HepG2 (cell line): Measurements from ENCODE around the gene SPINDOC. TPM values are rescaled to one million over a fixed set of nuclear protein-coding genes. Genes with fewer than 3 reads are reported as not detected.

Source experiments
- HDAC1 ChIP-seq: sonication (generic); formaldehyde crosslinking; IDR thresholded peaks from 2 replicates; pipeline ENCODE4 v1.5.1; 2020; ENCODE audit warnings: mild to moderate bottlenecking, missing genetic modification reagents
- HNF4A ChIP-seq: sonication (generic); formaldehyde crosslinking; IDR thresholded peaks from 2 replicates; pipeline ENCODE4 v1.4.0; 2020; ENCODE audit warnings: missing genetic modification reagents
- MXI1 ChIP-seq: IDR thresholded peaks from 3 replicates; pipeline ENCODE4 v1.6.1; 2012; ENCODE audit warnings: low read depth, low read length, inconsistent platforms, borderline replicate concordance
- NCOA1 ChIP-seq: sonication (generic); formaldehyde crosslinking; IDR thresholded peaks from 2 replicates; pipeline ENCODE4 v1.9.0; 2021; ENCODE audit warnings: missing genetic modification reagents
- RXRA ChIP-seq: sonication (generic); formaldehyde crosslinking; IDR thresholded peaks from 2 replicates; pipeline ENCODE4 v1.5.1; 2020; ENCODE audit warnings: missing genetic modification reagents
- SP2 ChIP-seq: sonication (generic); formaldehyde crosslinking; IDR thresholded peaks from 2 replicates; pipeline ENCODE4 v1.5.1; 2020; ENCODE audit warnings: mild to moderate bottlenecking, missing genetic modification reagents
- U2AF1 ChIP-seq: fragments of 200-400 bp; formaldehyde crosslinking; optimal IDR thresholded peaks from 2 replicates; pipeline ENCODE3; 2017; ENCODE audit warnings: mild to moderate bottlenecking, low read depth, low read length
- ZNF333 ChIP-seq: sonication (generic); formaldehyde crosslinking; IDR thresholded peaks from 2 replicates; pipeline ENCODE4 v1.4.0; 2020; ENCODE audit warnings: mild to moderate bottlenecking, missing genetic modification reagents, borderline replicate concordance
- ZNF343 ChIP-seq: sonication (generic); formaldehyde crosslinking; IDR thresholded peaks from 2 replicates; pipeline ENCODE4 v1.4.0; 2020; ENCODE audit warnings: mild to moderate bottlenecking, missing genetic modification reagents
- ZNF468 ChIP-seq: sonication (generic); formaldehyde crosslinking; IDR thresholded peaks from 2 replicates; pipeline ENCODE4 v1.8.0; 2022; ENCODE audit warnings: mild to moderate bottlenecking, moderate library complexity, missing genetic modification reagents
- polyA plus RNA-seq, 8 experiments: library from polyadenylated mRNA; depleted of rRNA in 3 of 8; stranded (reverse) in 7 of 8; unstranded in 1 of 8; fragments of >200 nt; fragmentation: Illumina TruSeq in 4 of 8; extraction: Trizol in 4 of 8; gene quantifications; 2 replicates each; pipeline versions ENCODE4 v1.2.1 to v1.2.3, GENCODE V29; 2011 to 2016; ENCODE audit warnings: low read depth in 4 of 8, missing spikeins in 1 of 8, mixed read lengths in 1 of 8; ENCODE audit not compliant: insufficient read depth in 1 of 8
- total RNA-seq, 5 experiments: library from RNA; depleted of rRNA; stranded (reverse); fragments of >200 nt; fragmentation: Illumina TruSeq; extraction: Trizol; gene quantifications; 2 replicates each; pipeline ENCODE4 v1.2.3, GENCODE V29; 2016; ENCODE audit warnings: low read depth in 1 of 5
- TF ChIP-seq, protein P1 (sequence below): sonication (generic); formaldehyde crosslinking; IDR thresholded peaks from 2 replicates; pipeline ENCODE4 v1.4.0; 2020; ENCODE audit warnings: missing genetic modification reagents
- TF ChIP-seq, protein P2 (sequence below): sonication (generic); IDR thresholded peaks from 2 replicates; pipeline ENCODE4 v1.6.1; 2016; ENCODE audit warnings: low read depth, borderline replicate concordance
- TF ChIP-seq, protein P3 (sequence below): sonication (generic); formaldehyde crosslinking; IDR thresholded peaks from 2 replicates; pipeline ENCODE4 v1.5.1; 2020; ENCODE audit warnings: mild to moderate bottlenecking, moderate library complexity, missing genetic modification reagents
- TF ChIP-seq, protein P4 (sequence below): IDR thresholded peaks from 2 replicates; pipeline ENCODE4 v1.6.1; 2012; ENCODE audit warnings: inconsistent platforms

Gene SPINDOC
- total and polyA plus RNA-seq, 2 of the 13 experiments (the other 11 are each of a cell fraction or from before 2014, with no cell fraction given) = 21.4 to 29.9 TPM

DNA sequence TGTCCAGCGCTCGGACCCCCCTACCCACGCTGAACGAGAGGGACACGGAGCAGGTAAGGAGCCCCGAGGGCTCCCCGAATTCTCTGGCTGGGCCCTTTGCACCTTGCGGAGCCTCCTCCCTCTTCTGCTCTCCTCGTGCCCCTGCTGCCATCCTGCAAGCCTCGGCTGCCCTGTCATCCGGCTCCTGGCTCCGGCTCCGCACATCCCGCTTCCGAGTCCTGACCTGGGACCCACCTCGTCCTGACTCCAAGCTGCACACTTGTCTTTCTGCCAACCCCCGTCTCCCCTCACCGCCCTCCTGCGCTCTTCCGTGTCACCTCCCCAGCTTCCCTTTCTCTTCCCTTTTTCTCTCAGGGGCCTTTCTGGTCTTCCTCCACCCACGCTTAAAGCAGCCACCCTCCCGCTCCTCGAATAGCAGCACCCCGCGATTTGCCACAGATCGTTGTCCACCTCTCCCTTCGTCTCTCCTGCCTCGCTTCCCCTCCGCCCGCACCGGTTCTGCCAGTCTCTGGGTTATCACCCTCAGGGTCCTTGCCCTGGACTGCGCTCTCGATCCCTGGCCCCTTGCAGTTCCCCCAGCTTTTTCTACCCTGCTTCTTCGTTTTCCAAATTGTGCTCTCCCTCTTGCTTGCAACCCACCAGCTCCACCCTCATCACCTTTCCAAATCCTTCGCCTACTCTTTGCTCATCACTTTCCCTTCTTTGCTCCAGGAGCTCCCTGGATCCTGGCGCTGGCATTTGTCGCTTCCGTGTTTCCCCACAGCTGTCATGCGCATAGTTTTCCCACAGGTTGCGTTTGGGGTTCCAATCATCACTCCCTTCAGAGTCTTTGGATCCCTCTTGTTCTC, 26.5 kb downstream of the SPINDOC start (continued):
- TF ChIP-seq, protein P1, sequence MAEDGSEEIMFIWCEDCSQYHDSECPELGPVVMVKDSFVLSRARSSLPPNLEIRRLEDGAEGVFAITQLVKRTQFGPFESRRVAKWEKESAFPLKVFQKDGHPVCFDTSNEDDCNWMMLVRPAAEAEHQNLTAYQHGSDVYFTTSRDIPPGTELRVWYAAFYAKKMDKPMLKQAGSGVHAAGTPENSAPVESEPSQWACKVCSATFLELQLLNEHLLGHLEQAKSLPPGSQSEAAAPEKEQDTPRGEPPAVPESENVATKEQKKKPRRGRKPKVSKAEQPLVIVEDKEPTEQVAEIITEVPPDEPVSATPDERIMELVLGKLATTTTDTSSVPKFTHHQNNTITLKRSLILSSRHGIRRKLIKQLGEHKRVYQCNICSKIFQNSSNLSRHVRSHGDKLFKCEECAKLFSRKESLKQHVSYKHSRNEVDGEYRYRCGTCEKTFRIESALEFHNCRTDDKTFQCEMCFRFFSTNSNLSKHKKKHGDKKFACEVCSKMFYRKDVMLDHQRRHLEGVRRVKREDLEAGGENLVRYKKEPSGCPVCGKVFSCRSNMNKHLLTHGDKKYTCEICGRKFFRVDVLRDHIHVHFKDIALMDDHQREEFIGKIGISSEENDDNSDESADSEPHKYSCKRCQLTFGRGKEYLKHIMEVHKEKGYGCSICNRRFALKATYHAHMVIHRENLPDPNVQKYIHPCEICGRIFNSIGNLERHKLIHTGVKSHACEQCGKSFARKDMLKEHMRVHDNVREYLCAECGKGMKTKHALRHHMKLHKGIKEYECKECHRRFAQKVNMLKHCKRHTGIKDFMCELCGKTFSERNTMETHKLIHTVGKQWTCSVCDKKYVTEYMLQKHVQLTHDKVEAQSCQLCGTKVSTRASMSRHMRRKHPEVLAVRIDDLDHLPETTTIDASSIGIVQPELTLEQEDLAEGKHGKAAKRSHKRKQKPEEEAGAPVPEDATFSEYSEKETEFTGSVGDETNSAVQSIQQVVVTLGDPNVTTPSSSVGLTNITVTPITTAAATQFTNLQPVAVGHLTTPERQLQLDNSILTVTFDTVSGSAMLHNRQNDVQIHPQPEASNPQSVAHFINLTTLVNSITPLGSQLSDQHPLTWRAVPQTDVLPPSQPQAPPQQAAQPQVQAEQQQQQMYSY (CRISPR knock-in tag) = 0 out of 2 replicates have a peak, but pooled peaks have one; percentile 22
- TF ChIP-seq ZNF468 (CRISPR knock-in tag) (no peak), HNF4A (CRISPR knock-in tag) (no peak), MXI1 (peak; percentile 2; the same call in 1 of the 3 replicates), U2AF1 (peak; percentile 8), NCOA1 (CRISPR knock-in tag) (0 out of 2 replicates have a peak, but pooled peaks have one; percentile 30), ZNF343 (CRISPR knock-in tag) (0 out of 2 replicates have a peak, but pooled peaks have one; percentile 54), RXRA (CRISPR knock-in tag) (0 out of 2 replicates have a peak, but pooled peaks have one; percentile 14), ZNF333 (CRISPR knock-in tag) (0 out of 2 replicates have a peak, but pooled peaks have one; percentile 33), HDAC1 (CRISPR knock-in tag) (0 out of 2 replicates have a peak, but pooled peaks have one; percentile 38), SP2 (CRISPR knock-in tag) (0 out of 2 replicates have a peak, but pooled peaks have one; percentile 16)
- TF ChIP-seq, protein P2, sequence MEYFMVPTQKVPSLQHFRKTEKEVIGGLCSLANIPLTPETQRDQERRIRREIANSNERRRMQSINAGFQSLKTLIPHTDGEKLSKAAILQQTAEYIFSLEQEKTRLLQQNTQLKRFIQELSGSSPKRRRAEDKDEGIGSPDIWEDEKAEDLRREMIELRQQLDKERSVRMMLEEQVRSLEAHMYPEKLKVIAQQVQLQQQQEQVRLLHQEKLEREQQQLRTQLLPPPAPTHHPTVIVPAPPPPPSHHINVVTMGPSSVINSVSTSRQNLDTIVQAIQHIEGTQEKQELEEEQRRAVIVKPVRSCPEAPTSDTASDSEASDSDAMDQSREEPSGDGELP = peak; percentile 19; the same call in 1 of the 2 replicates
- TF ChIP-seq, protein P3, sequence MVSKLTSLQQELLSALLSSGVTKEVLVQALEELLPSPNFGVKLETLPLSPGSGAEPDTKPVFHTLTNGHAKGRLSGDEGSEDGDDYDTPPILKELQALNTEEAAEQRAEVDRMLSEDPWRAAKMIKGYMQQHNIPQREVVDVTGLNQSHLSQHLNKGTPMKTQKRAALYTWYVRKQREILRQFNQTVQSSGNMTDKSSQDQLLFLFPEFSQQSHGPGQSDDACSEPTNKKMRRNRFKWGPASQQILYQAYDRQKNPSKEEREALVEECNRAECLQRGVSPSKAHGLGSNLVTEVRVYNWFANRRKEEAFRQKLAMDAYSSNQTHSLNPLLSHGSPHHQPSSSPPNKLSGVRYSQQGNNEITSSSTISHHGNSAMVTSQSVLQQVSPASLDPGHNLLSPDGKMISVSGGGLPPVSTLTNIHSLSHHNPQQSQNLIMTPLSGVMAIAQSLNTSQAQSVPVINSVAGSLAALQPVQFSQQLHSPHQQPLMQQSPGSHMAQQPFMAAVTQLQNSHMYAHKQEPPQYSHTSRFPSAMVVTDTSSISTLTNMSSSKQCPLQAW (CRISPR knock-in tag) = peak; percentile 11; the same call in 1 of the 2 replicates
- TF ChIP-seq, protein P4, sequence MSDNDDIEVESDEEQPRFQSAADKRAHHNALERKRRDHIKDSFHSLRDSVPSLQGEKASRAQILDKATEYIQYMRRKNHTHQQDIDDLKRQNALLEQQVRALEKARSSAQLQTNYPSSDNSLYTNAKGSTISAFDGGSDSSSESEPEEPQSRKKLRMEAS = peak; percentile 23; the same call in 1 of the 2 replicates
- TF ChIP-seq, all 625 proteins: peak for 23
